SIG-M5 treated with dmso at 0.1 percent for 504 hours (cell line): ENCODE measurements around the gene GNGT2.
"Not testable (repeated sequence)": the region's sequence is repeated elsewhere in the genome, so short reads cannot be mapped to it uniquely, and the experiment has no call there.

Source experiments
- DNase-seq: peaks from one replicate; lab custom pipeline; 2025; ENCODE audit not compliant: unreplicated experiment; lab: John Stamatoyannopoulos, UW

The GNGT2 gene

DNA sequence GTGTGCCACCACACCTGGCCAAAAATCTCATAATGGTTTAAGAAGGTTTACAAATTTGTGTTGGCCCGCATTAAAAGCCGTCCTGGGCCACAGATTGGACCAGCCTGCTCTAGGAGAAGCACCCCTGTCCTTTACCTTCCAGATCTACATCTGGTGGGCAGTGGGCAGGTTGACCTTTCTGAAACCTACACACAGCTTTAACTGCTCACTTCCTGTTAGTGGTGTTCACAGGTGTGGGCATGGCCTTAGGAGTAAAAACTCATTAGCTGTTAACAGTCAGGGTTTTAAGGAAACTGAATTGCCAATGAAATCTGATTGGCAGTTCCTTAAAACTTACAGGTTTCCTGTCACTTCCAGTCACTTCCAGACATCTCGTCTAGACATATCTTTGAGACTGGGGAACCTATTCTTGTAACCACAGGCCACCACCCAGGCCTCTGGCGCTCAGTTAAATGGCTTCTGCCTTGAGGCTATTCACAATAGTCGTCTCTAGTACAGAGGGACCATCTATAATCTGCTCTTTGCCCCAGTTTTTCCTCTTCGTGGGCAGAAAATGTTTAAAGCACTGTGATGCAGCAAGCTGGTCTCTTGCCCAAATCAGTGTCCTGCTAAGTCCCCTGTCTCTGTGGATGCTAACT lies 29.3 kb downstream of the GNGT2 start:
- DNase-seq = no peak

- peak; percentile 36 for DNase-seq
Observed at GRCh38 chr17:49180303-49180702, 30.1 kb downstream of the GNGT2 start.

GRCh38 chr17:49175978-49176377 lies 34.4 kb downstream of the GNGT2 start:
- not testable (repeated sequence) for DNase-seq

- not testable (repeated sequence) for DNase-seq
Observed at GRCh38 chr17:49170711-49171110, 39.7 kb downstream of the GNGT2 start.

GRCh38 chr17:49170216-49170615 lies 40.2 kb downstream of the GNGT2 start:
- DNase-seq = no peak

DNA sequence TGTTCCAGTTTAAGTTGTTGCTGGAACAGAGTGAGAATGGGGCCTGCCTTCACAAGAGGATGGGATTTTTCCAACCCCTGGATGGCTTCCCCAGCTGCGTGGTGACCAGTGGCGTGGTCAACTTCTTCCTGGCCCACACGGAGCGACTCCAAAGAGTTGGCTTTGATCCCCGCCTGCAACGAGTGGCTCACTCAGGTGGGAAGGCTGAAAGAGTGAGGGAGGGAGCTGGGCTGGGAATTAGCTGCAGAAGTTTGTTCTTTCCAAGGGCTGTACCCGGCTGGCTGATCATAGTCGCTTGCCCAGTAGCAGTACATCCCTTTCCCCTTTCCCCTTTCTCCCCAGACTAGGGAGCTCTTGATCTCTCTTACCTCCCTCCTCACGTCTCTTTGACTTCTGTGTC lies 41.7 kb downstream of the GNGT2 start:
- DNase-seq = no peak

GRCh38 chr17:49165143-49165542 lies 45.2 kb downstream of the GNGT2 start:
- DNase-seq = no peak

- no peak for DNase-seq
Observed at GRCh38 chr17:49162866-49163265, 47.5 kb downstream of the GNGT2 start.

DNA sequence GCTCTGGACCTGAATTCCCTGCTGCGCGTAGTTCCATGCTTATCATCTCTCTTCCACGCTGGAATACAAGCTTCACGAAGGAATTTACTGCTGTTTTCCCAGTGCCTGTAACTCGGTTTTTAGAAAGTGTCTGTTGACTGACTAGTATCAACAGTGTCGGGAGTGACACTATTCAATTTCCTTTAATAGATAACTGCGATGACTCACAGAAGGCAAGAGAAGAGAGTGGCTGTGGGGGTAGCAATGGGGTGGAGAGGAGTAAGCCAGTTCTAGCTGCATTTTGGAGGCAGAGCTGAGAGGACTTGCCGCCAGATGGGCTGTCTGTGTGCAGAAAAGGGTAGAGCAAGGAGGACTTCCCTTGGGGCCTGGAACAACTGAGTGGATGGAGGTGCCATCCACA lies 52.6 kb downstream of the GNGT2 start:
- no peak for DNase-seq

GRCh38 chr17:49156256-49156655 lies 54.1 kb downstream of the GNGT2 start:
- no peak for DNase-seq
